HG03575 (cell line): ENCODE results near the gene ARHGAP11A.

Experiments
- ATAC-seq: cut with Tn5 transposase; IDR thresholded peaks from one replicate; pipeline ENCODE4 v1.9.1; 2021; ENCODE audit not compliant: unreplicated experiment, insufficient number of reproducible peaks, low FRiP score; ENCODE audit errors: extremely low read depth

The ARHGAP11A gene

DNA sequence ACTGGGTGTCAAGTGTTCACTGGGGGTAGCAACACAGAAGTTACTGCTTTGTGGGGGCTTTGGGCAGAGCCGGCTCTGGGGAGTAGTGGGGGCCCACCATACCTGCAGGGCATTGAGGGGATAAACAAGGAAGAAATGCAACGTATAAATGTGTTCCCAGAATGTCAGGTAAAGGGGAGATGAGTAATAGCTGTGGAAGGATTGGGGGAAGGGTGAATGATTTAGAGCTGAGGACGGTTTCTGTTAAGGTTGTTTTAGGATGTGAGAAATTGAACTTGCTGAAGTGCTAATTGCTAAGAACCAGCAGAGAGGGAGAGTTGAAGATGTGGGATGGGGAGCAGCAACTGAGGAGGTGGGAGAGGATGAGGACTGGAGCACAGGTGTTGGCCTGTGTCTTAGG is 36.9 kb downstream of the ARHGAP11A start:
- no peak for ATAC-seq

- ATAC-seq = no peak
Measured at GRCh38 chr15:32656091-32656490, 40.8 kb downstream of the ARHGAP11A start.

- no peak for ATAC-seq
Measured at GRCh38 chr15:32656496-32656895, 41.2 kb downstream of the ARHGAP11A start.

- no peak for ATAC-seq
Measured at GRCh38 chr15:32657198-32657883, 42.0 kb downstream of the ARHGAP11A start.

DNA sequence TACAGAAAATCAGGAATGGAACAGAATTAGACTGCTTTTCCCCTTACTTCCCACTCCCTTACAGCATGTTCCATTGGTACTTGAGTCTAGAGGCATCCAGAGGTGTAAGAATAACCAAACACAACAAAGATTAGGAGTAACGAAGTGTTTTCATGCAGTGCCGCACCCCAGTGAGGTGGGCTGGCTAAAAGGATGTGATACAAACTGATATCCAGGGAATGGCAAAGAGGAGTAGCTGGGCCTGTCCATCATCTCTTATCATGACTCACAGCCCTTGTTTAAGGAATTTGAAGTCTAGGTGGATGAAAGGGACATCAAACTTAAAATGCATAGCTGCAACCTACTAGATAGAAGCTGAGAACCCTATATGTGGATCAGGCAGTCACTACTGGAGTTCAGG is 42.6 kb downstream of the ARHGAP11A start:
- no peak for ATAC-seq

GRCh38 chr15:32659340-32660155 is 44.2 kb downstream of the ARHGAP11A start:
- no peak for ATAC-seq

DNA sequence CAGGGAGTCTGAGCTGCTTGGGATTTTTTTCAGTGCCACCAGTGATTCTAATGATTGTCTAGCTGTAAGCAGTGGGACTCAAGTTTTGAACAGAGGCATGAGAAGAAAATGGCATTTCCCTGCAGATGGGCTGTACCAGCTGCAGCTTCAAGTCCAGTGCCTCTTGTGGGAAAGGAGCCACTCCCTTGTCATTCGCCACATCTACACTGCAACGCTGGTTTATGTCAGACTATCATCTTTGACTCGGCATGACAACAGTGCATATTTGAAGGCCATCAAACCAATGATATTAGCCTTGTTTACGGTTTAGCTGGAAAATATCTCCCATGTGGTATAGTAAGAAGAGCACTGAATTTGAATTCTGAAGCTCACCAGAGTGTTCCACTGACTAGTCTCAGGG is 48.4 kb downstream of the ARHGAP11A start:
- no peak for ATAC-seq

DNA sequence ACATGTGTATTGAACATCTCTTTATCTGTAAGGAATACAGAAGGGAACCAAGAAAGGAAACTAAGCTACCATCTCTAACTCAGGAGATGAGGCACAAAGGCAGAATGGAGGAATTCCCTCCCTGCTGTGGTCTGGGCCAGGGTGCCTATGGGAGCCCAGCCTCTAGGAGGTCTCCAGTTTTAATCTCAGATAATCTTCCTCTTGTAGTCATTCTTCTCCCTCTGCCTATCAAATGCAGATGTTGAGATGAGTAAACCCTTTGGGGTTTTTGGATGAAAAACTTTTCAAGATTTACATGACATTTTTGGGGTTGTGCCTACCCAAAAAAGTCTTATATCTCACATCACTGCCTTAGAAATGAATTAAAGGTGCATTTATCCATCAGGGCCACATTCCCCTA is 49.5 kb downstream of the ARHGAP11A start:
- ATAC-seq = no peak

DNA sequence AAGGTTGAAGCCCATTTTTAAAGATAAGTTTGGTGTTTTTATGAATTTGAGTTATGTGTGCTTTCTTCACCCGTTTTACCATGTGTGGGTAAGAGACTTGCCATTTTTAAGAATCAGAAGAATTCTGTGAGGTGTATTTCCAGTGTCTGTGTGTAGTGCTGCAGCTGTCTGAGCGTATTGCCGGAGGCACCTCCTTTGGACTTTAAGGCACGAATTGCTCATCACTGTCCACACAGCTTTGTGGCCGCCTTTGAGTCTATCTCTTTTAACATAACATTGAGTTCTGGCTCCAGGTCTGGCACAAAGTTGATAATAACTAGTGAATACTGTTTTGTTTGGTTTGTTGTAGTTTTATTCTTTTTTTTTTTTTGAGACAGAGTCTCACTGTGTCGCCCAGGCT is 52.0 kb downstream of the ARHGAP11A start:
- no peak for ATAC-seq

DNA sequence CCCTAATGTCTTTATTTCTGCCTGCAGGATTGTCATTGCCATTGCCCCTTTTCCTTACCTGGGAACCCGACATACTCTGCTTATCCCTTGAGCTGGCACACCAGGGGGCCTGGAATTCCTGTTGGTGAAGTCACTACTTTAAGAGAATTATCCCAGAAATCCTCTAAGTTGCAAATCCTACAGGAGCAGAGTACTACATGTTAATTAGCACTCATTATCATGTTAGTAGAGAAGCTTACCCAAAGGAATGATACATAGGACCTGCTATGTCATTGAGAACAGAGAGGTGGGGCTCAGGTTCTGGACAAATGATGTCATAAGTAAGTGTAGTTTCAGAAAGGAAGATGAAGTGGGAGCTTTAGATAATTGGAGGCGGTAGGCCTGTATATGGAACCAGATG is 53.6 kb downstream of the ARHGAP11A start:
- ATAC-seq = no peak

DNA sequence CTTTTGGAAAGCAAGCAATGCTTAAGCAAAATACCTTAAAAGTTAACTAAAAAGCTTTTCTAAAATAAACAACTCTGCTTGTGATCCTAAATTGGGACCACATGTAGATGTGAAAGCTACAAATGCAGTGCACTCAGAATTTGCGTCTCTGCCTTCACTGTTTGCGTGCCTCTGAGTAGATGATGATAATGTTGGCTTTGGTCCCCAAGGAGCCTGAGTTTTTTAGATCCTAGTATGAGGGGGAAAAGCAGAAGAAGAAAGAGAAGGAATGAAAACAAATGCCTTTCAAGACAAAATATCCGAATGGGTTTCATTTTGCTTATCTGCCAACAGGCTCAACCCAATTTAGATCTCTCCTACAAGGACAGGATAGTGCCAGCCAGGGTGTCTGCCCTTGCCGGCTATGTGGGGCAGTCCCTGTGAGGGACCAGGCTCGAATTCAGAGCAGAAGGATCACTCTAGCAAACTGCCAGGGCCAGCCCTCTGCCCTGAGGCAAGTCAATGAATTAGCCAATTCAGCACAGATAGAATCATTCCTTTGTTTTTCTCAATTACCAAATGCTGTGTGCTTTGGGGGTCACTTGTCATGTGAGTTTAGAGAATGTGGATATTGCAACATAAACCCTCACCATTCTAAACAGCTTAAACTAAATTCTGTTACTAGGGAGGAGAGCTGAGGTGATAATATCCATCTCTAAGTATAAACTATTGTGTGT is 54.8 kb downstream of the ARHGAP11A start:
- no peak for ATAC-seq

DNA sequence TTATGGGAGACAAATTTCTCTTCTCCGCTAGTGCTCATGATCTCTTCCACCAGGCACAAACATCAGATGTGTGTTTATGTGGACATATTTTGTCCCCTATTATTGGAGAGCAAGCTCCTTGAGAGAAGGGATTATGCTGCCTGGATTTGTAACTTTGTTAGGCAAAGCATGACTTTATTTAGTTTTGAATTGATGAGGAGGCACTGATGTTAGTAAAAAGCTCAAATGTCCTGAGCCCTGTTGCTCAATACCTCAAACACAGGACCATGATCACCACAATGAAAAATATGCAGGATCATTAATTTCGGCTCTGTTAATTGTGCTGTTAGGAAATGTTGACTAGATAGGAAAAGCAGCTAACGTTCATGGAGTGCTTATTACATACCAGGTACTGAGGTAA is 55.3 kb downstream of the ARHGAP11A start:
- ATAC-seq = no peak

DNA sequence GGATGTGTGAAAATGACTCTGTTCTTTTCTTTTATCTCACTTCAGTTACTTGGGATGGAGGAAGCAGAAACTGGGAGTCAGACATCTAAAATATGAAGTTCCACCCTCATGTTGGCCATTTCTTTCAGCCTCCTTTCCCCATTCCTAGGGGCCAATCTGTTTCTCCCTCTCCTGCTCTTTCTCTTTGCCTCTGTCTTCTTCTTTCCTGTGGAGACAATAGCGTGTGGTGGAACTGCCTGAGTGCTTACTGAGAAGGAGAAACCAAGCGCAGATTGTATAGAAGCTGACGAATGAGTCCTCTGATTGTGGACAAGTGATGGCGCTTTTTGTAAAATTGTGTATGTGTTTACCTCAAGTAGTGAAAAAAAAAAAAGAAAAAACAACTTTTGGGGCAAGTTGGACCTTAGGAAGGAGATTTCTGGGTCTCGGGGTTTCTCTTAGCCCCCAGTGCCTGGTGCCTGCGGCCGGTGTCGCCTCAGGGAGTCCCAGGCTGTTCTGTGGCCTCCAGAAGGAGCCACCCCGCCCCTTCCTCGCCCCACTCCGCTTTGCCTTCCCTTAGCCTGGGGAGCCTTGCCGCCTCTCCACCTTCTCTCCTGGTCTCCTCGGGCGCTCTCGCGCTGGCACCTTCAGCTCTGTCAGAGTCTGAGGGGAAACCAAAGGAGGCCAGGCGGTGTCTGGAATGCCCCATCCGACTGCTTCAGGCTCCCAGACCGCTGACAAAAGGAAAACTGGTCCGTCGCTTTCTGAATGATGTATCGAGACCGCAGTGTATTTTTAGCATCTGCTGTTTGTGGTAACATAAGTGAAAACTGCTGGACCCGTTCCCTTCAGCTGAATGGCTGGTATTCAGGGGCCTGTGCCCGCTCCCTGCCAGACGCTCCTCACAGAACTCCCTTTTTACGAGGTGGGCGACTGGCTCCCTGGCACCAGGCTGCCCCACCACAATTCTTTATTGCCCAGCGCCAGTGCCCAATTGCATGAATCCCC is 56.3 kb downstream of the ARHGAP11A start:
- no peak for ATAC-seq

DNA sequence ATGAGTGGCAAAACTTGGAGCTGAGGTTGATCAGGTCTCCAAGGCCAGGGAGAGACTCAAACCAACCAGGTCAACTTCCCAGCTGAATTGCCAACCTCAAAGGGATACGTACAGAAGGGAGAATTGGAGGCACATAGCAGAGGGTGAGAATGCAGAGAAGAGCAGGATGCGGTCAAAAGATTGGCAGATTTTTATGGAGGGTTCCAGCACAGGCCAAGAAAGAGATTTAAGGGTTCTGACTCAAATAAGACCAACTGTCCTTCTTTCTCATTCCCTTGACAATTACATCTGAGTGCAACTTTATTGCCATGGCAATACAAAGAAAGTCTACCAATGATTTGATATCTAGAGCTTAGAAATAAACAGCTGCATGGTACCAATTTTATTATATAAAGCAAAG is 59.4 kb downstream of the ARHGAP11A start:
- no peak for ATAC-seq

GRCh38 chr15:32675466-32675865 is 60.2 kb downstream of the ARHGAP11A start:
- no peak for ATAC-seq

GRCh38 chr15:32676169-32676568 is 60.9 kb downstream of the ARHGAP11A start:
- ATAC-seq = no peak

DNA sequence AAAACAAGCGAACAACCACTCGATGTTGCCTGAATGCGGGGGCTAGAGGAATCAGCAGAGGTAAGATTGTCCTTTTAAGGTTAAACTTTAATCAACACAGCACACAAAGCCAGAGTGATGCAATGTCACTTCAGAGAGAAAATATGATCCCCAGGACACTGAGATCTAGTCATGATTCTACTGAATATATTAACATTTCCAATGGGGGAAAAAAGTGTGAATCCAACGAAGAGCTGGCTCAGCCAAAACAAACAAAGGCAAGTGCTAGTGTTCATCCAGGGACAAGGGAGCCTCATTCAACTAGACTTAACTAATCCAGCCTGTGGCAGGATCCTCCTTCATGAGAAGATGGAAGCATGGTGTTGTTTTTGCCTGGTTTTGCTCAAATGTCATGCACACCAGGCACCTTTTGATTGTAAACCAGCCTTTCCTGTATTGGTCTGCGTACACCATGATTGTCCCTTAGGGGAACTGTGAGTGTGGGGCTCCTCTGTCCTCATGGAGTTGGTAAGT is 62.0 kb downstream of the ARHGAP11A start:
- ATAC-seq = no peak

DNA sequence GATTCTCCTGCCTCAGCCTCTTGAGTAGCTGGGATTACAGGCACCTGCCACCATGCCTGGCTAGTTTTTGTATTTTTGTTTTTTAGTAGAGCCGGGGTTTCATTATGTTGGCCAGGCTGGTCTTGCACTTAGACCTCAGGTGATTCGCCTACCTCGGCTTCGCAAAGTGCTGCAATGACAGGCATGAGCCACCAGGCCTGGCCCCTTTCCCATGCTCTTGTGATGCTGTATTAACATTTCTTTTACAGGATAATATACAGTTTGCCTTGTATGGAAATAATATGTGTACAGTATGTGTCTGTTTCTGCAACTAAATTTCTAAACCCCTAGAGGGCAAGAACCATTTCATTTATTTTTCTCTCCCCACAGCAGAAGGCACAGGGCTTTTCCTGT is 64.0 kb downstream of the ARHGAP11A start:
- no peak for ATAC-seq

- ATAC-seq = no peak
Measured at GRCh38 chr15:32682569-32682968, 67.3 kb downstream of the ARHGAP11A start.
